ENCODE results near the gene CPAMD8. TPM values are rescaled to one million over a fixed set of nuclear protein-coding genes. Genes with fewer than 3 reads are reported as not detected.

Gene CPAMD8
- total RNA-seq, 1 donor from 2014 or later = 4.9 TPM

DNA sequence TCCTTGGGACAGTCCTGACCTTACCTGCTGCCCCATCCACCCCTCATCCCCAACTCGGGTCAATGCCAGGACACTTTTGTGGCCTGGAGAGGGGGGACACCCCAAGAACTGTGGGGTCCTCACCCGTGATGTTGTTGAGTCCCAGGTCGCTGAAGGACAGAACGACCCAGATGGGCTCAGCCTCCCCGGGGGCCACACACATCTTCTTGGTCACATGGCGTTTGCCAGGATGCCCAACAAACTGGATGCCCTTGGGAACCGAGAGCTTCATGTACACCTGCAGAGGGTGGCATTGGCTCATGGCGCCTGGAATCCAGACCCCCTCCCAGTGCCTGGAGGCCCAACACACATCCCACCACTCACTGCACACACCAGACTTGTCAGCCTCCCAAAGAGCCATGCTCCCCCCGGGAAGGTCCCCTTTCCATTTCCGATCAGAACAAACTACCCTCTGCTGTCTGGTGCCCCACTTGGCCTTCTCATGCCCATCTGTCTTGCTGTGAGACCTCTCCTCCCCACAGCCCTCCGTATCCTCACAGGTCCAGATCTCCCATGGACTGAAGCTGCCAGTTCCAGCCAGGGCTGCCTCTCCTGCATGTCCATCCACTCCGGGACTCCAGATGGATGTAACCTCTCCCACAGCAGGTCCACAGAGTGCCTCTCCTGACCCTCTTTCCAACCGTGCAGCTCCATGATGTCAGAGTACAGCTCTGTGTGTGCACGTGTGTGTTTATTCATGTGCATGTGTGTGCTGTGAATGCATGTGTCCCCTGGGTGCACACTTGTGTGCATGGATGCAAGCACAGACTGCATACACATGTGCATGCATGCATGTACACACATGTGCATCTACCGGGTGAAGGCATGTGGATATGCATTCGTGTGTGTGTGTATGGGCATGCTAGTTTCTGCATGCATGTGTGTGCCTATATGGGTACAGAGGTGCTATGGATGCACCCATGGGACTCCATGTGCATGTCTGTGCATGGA, 79.4 kb downstream of the CPAMD8 start:
- no peak for DNase-seq (ENCODE audit: low spot score)
- H3K36me3 Mint-ChIP-seq (ENCODE audit: low read depth) = no peaks in the 10 kb centered on the region
- H3K4me1 Mint-ChIP-seq (ENCODE audit: low read depth) = no peaks in the 10 kb centered on the region
- H3K4me3 Mint-ChIP-seq (ENCODE audit: unreplicated experiment) = no peak overlapping the region
- H3K9me3 Mint-ChIP-seq (ENCODE audit: low read depth) = no peaks in the 10 kb centered on the region
- TF ChIP-seq, protein P1, sequence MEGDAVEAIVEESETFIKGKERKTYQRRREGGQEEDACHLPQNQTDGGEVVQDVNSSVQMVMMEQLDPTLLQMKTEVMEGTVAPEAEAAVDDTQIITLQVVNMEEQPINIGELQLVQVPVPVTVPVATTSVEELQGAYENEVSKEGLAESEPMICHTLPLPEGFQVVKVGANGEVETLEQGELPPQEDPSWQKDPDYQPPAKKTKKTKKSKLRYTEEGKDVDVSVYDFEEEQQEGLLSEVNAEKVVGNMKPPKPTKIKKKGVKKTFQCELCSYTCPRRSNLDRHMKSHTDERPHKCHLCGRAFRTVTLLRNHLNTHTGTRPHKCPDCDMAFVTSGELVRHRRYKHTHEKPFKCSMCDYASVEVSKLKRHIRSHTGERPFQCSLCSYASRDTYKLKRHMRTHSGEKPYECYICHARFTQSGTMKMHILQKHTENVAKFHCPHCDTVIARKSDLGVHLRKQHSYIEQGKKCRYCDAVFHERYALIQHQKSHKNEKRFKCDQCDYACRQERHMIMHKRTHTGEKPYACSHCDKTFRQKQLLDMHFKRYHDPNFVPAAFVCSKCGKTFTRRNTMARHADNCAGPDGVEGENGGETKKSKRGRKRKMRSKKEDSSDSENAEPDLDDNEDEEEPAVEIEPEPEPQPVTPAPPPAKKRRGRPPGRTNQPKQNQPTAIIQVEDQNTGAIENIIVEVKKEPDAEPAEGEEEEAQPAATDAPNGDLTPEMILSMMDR (IDR thresholded peaks at IDR 0.05) = no peak
- H3K27me3 Mint-ChIP-seq (ENCODE audit: low read depth) = peaks cover 4% of the 10 kb centered on the region
- no peak overlapping the region for H3K27ac Mint-ChIP-seq (ENCODE audit: unreplicated experiment)

GRCh38 chr19:16945762-16946465, 80.7 kb downstream of the CPAMD8 start:
- Mint-ChIP-seq H3K27ac (ENCODE audit: unreplicated experiment) (no peak overlapping the region), H3K27me3 (ENCODE audit: low read depth) (peaks cover 4% of the 10 kb centered on the region), H3K36me3 (ENCODE audit: low read depth) (no peaks in the 10 kb centered on the region), H3K4me3 (ENCODE audit: unreplicated experiment) (no peak overlapping the region), H3K4me1 (ENCODE audit: low read depth) (no peaks in the 10 kb centered on the region), H3K9me3 (ENCODE audit: low read depth) (no peaks in the 10 kb centered on the region)
- TF ChIP-seq, protein P1 (IDR thresholded peaks at IDR 0.05) = no peak
- no peak for DNase-seq (ENCODE audit: low spot score)

GRCh38 chr19:16945364-16945714, 81.3 kb downstream of the CPAMD8 start:
- Mint-ChIP-seq H3K4me1 (ENCODE audit: low read depth) (no peaks in the 10 kb centered on the region), H3K27ac (ENCODE audit: unreplicated experiment) (no peak overlapping the region), H3K9me3 (ENCODE audit: low read depth) (no peaks in the 10 kb centered on the region), H3K4me3 (ENCODE audit: unreplicated experiment) (no peak overlapping the region), H3K27me3 (ENCODE audit: low read depth) (peaks cover 4% of the 10 kb centered on the region), H3K36me3 (ENCODE audit: low read depth) (no peaks in the 10 kb centered on the region)
- DNase-seq (ENCODE audit: low spot score) = no peak
- TF ChIP-seq, protein P1 (IDR thresholded peaks at IDR 0.05) = no peak

DNA sequence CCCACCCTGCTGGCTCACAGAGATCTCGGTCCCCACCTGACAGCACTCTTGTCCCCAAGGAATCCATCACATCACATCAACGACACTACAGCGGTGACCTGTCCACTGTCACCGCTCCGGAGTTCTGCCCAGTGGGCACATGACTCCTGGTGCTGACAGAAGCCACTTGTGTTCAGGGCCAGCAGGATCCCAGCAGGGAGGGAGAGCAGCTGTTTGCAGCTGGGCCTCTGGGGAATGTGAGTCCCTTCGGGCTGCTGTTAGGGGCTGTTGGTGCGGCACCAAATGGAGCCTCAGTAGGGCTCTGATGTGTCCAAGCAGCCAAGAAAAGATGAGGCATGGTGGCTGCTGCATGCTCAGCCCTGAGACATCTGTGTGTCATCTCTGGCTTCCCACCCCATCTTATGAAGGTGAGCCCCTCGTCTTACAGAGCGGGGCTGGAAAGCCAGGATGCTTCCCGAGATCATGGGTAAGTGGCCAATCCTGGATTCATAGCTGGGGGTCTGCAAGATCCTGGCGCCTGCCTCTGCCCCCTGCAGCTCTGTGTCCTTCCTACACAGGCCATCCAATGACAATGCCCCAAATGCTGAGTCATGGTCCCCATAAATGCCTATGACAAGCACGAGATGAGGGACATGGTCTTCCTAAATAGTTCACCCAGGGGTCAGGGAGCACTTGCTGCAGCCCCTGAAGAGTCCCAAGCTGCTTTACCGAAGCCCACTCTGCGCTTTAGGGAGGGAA, 81.8 kb downstream of the CPAMD8 start:
- no peak overlapping the region for H3K4me3 Mint-ChIP-seq (ENCODE audit: unreplicated experiment)
- DNase-seq (ENCODE audit: low spot score) = no peak
- no peaks in the 10 kb centered on the region for H3K36me3 Mint-ChIP-seq (ENCODE audit: low read depth)
- H3K4me1 Mint-ChIP-seq (ENCODE audit: low read depth) = no peaks in the 10 kb centered on the region
- TF ChIP-seq, protein P1 (IDR thresholded peaks at IDR 0.05) = no peak
- peaks cover 4% of the 10 kb centered on the region for H3K27me3 Mint-ChIP-seq (ENCODE audit: low read depth)
- no peaks in the 10 kb centered on the region for H3K9me3 Mint-ChIP-seq (ENCODE audit: low read depth)
- H3K27ac Mint-ChIP-seq (ENCODE audit: unreplicated experiment) = no peak overlapping the region

Data from chondrocyte (in vitro differentiated cells).